H1 (cell line): ENCODE results near the gene PACSIN1. TPM values are rescaled to one million over a fixed set of nuclear protein-coding genes. Genes with fewer than 3 reads are reported as not detected.

Experiments
- CTCF ChIA-PET: fragments of 300-600 bp; sonication (Branson Sonifier 250); formaldehyde crosslinking; loops from one replicate; lab custom pipeline; 2021; ENCODE audit not compliant: partially characterized antibody; lab: Charles Lee
- POLR2A ChIA-PET: fragments of 300-600 bp; sonication (Branson Sonifier 250); formaldehyde crosslinking; loops from one replicate; lab custom pipeline; 2021; ENCODE audit warnings: inconsistent platforms; ENCODE audit not compliant: partially characterized antibody; lab: Charles Lee
- DNase-seq, 2 experiments: peaks; one replicate each; pipeline versions ENCODE4 v3.0.0 to v3.0.0-alpha.2; 2010 to 2022; ENCODE audit warnings: low spot score in 2 of 2, low read depth in 1 of 2, mixed read lengths in 1 of 2
- FAIRE-seq: peaks from 2 replicates; lab custom pipeline; 2011; peaks lifted over from hg19 to GRCh38; lab: Jason Lieb, UNC
- H2AFZ ChIP-seq: 2 replicates; pipeline ENCODE4 v1.8.1; 2012; ENCODE audit warnings: low read length, inconsistent platforms
- H2AK5ac ChIP-seq: 2 replicates; pipeline ENCODE4 v1.6.1; 2013; ENCODE audit warnings: low read depth, low read length
- H2BK120ac ChIP-seq: replicated peaks from 2 replicates; pipeline ENCODE3; 2013; ENCODE audit warnings: low read depth, low read length, inconsistent platforms
- H2BK12ac ChIP-seq: 2 replicates; pipeline ENCODE4 v1.6.1; 2013; ENCODE audit warnings: low read depth, low read length
- H2BK15ac ChIP-seq: 2 replicates; pipeline ENCODE4 v1.6.1; 2013; ENCODE audit warnings: low read length
- H2BK20ac ChIP-seq: 2 replicates; pipeline ENCODE4 v1.6.1; 2013; ENCODE audit warnings: low read length
- H2BK5ac ChIP-seq: 2 replicates; pipeline ENCODE4 v1.6.1; 2013; ENCODE audit warnings: low read depth, low read length
- H3K14ac ChIP-seq: 2 replicates; pipeline ENCODE4 v1.6.1; 2013; ENCODE audit warnings: inconsistent platforms; ENCODE audit not compliant: insufficient read length
- H3K18ac ChIP-seq: 2 replicates; pipeline ENCODE4 v1.6.1; 2013; ENCODE audit warnings: low read length; ENCODE audit errors: extremely low read depth
- H3K23ac ChIP-seq: 2 replicates; pipeline ENCODE4 v1.6.1; 2013; ENCODE audit warnings: inconsistent platforms; ENCODE audit not compliant: insufficient read length
- H3K23me2 ChIP-seq: 2 replicates; pipeline ENCODE4 v1.6.1; 2013; ENCODE audit warnings: low read depth, low read length
- H3K27ac ChIP-seq: 2 replicates; pipeline ENCODE4 v1.6.1; 2011; ENCODE audit warnings: low read depth, low read length, inconsistent platforms
- H3K27me3 ChIP-seq, 4 experiments: replicated peaks in 1 of 4; 1 replicate in 1 of 4; 2 replicates in 3 of 4; pipeline versions ENCODE4 v1.6.1 to v1.8.1; 2011 to 2013; ENCODE audit warnings: low read length in 3 of 4, mild to moderate bottlenecking in 3 of 4, inconsistent platforms in 2 of 4, mixed read lengths in 2 of 4, moderate library complexity in 1 of 4; ENCODE audit not compliant: control insufficient read depth in 3 of 4, insufficient read depth in 3 of 4; ENCODE audit errors: extremely low read depth in 1 of 4
- H3K36me3 ChIP-seq, 4 experiments: 2 replicates each; pipeline versions ENCODE4 v1.6.1 to v1.8.1; 2011 to 2013; ENCODE audit warnings: mild to moderate bottlenecking in 4 of 4, low read length in 3 of 4, moderate library complexity in 2 of 4, control low read depth in 1 of 4, inconsistent platforms in 1 of 4; ENCODE audit not compliant: insufficient read depth in 4 of 4, control insufficient read depth in 2 of 4
- H3K4ac ChIP-seq: replicated peaks from 2 replicates; pipeline ENCODE3; 2013; ENCODE audit warnings: low read length, low read depth, mixed read lengths, inconsistent platforms; ENCODE audit not compliant: insufficient read length
- H3K4me1 ChIP-seq, 4 experiments: replicated peaks in 1 of 4; 1 replicate in 1 of 4; 2 replicates in 3 of 4; pipeline versions ENCODE4 v1.6.1 to v1.8.1; 2011 to 2013; ENCODE audit warnings: low read length in 3 of 4, inconsistent platforms in 2 of 4, mixed read lengths in 1 of 4; ENCODE audit not compliant: insufficient read depth in 4 of 4, control insufficient read depth in 3 of 4
- H3K4me2 ChIP-seq, 2 experiments: 2 replicates each; pipeline versions ENCODE4 v1.6.1 to v1.8.1; 2011 to 2013; ENCODE audit warnings: low read depth in 2 of 2, low read length in 2 of 2, control low read depth in 1 of 2, inconsistent platforms in 1 of 2, mild to moderate bottlenecking in 1 of 2; ENCODE audit not compliant: insufficient read depth in 1 of 2
- H3K4me3 ChIP-seq, 4 experiments: fragments of 200-600, 300-600 bp in 1 of 4; sonication (generic), shearing (Covaris generic), sonication (Bioruptor Twin) in 1 of 4; 2 replicates each; pipeline versions ENCODE4 v1.5.1 to v1.8.1; 2011 to 2016; ENCODE audit warnings: low read length in 4 of 4, low read depth in 3 of 4, control low read depth in 2 of 4, inconsistent platforms in 2 of 4, mild to moderate bottlenecking in 2 of 4, mixed read lengths in 1 of 4, moderate library complexity in 1 of 4; ENCODE audit not compliant: insufficient read depth in 2 of 4; ENCODE audit errors: extremely low read depth in 1 of 4
- H3K56ac ChIP-seq: replicated peaks from 2 replicates; pipeline ENCODE3; 2013; ENCODE audit warnings: low read depth, mild to moderate bottlenecking, mixed read lengths, low read length, inconsistent platforms; ENCODE audit not compliant: insufficient read length
- H3K79me1 ChIP-seq: 2 replicates; pipeline ENCODE4 v1.6.1; 2013; ENCODE audit warnings: low read depth, low read length, control low read depth
- H3K79me2 ChIP-seq, 2 experiments: 2 replicates each; pipeline versions ENCODE4 v1.6.1 to v1.8.1; 2012 to 2013; ENCODE audit warnings: low read length in 2 of 2, mild to moderate bottlenecking in 2 of 2, inconsistent platforms in 1 of 2; ENCODE audit not compliant: insufficient read depth in 2 of 2, control insufficient read depth in 1 of 2
- H3K9ac ChIP-seq, 4 experiments: replicated peaks in 1 of 4; 1 replicate in 1 of 4; 2 replicates in 3 of 4; pipeline versions ENCODE4 v1.6.1 to v1.8.1; 2011 to 2013; ENCODE audit warnings: low read depth in 3 of 4, low read length in 3 of 4, control low read depth in 2 of 4, mild to moderate bottlenecking in 2 of 4, moderate library complexity in 2 of 4, inconsistent platforms in 1 of 4; ENCODE audit errors: extremely low read depth in 1 of 4
- H3K9me3 ChIP-seq, 2 experiments: 2 replicates each; pipeline versions ENCODE4 v1.6.1 to v1.8.1; 2012 to 2013; ENCODE audit warnings: mild to moderate bottlenecking in 2 of 2, moderate library complexity in 2 of 2, control low read depth in 1 of 2, inconsistent platforms in 1 of 2, low read depth in 1 of 2, low read length in 1 of 2, mixed read lengths in 1 of 2; ENCODE audit not compliant: insufficient read depth in 2 of 2
- H4K20me1 ChIP-seq, 2 experiments: replicated peaks in 1 of 2; 2 replicates each; pipeline versions ENCODE3 to v1.8.1; 2011 to 2013; ENCODE audit warnings: inconsistent platforms in 2 of 2, low read length in 2 of 2, mild to moderate bottlenecking in 1 of 2; ENCODE audit not compliant: insufficient read depth in 2 of 2, control insufficient read depth in 1 of 2
- H4K5ac ChIP-seq: 2 replicates; pipeline ENCODE4 v1.6.1; 2013; ENCODE audit warnings: low read length, low read depth, mixed read lengths, inconsistent platforms; ENCODE audit not compliant: insufficient read length
- H4K8ac ChIP-seq: 2 replicates; pipeline ENCODE4 v1.8.0; 2013; ENCODE audit warnings: mild to moderate bottlenecking, moderate library complexity, low read length, inconsistent platforms; ENCODE audit not compliant: insufficient read depth; ENCODE audit errors: extremely low read depth
- H4K91ac ChIP-seq: replicated peaks from 2 replicates; pipeline ENCODE3; 2013; ENCODE audit warnings: low read length, mixed read lengths, inconsistent platforms; ENCODE audit not compliant: insufficient read length
- JUND ChIP-seq: IDR thresholded peaks from 2 replicates; pipeline ENCODE4 v1.6.1; 2011; ENCODE audit warnings: mild to moderate bottlenecking, improper control_type of control experiment, low read length
- WGBS, 2 experiments: shearing (Covaris generic) in 1 of 2; methylation state at CpG; one replicate each; pipeline versions ENCODE4 v1.1.6 to v1.1.7; 2013 to 2015; ENCODE audit warnings: low lambda C conversion rate in 2 of 2, mixed read lengths in 2 of 2, inconsistent platforms in 1 of 2, low coverage in 1 of 2, missing lambda C conversion rate in 1 of 2; ENCODE audit not compliant: insufficient replicate concordance in 2 of 2, insufficient coverage in 1 of 2, insufficient read length in 1 of 2; ENCODE audit errors: extremely low coverage in 1 of 2, missing lambda C conversion rate in 1 of 2; 5-methylcytosine and 5-hydroxymethylcytosine counted together
- polyA plus RNA-seq, 7 experiments: library from polyadenylated mRNA; depleted of rRNA in 3 of 7; stranded (reverse) in 5 of 7; unstranded in 2 of 7; fragments of >200 nt in 5 of 7; fragments of 200-250 nt in 2 of 7; gene quantifications; 1 replicate in 5 of 7; 2 replicates in 1 of 7; 4 replicates in 1 of 7; pipeline versions ENCODE4 v1.2.1 to v1.2.3, GENCODE V29; 2011 to 2013; ENCODE audit warnings: missing spikeins in 2 of 7, mixed read lengths in 2 of 7
- total RNA-seq: library from RNA; stranded (reverse); fragmentation: NEBNext Ultra II Directional; extraction: Animal tissue kit (Norgen Biotek cat#: 25700); gene quantifications from 2 replicates; pipeline ENCODE4 v1.2.1, GENCODE V29; 2021

The PACSIN1 gene
- total and polyA plus RNA-seq, 2 of the 8 experiments (the other 6 are each of a cell fraction or from before 2014, with no cell fraction given): 5.9 to 11.1 TPM

- Histone ChIP-seq H3K9ac (no peak overlapping the region), H3K27me3 (no peaks in the 10 kb centered on the region), H4K8ac (no peak overlapping the region), H4K20me1 (no peaks in the 10 kb centered on the region), H3K23me2 (no peaks in the 10 kb centered on the region), H3K27ac (no peak overlapping the region), H4K5ac (no peak overlapping the region), H2BK15ac (no peak overlapping the region), H4K91ac (no peak overlapping the region), H3K56ac (no peak overlapping the region), H2BK20ac (no peak overlapping the region), H3K23ac (no peak overlapping the region), H3K9me3 (no peaks in the 10 kb centered on the region), H3K4ac (no peak overlapping the region), H2BK12ac (no peak overlapping the region), H3K4me2 (no peak overlapping the region), H2BK120ac (no peak overlapping the region), H3K36me3 (no peaks in the 10 kb centered on the region), H2AK5ac (no peak overlapping the region), H3K4me3 (no peak overlapping the region), H3K14ac (no peak overlapping the region), H3K4me1 (peaks cover under 1 to 18% (median 9%) of the 10 kb centered on the region in 4 experiments), H3K79me1 (no peaks in the 10 kb centered on the region), H2AFZ (no peak overlapping the region), H3K79me2 (no peaks in the 10 kb centered on the region), H2BK5ac (0 out of 2 replicates have a peak overlapping the region, but pooled peaks have one; percentile 5), H3K18ac (no peak overlapping the region)
- DNase-seq: no peak
- POLR2A ChIA-PET: interaction anchor here (0.6 to 1.5 kb wide), 5 partner anchors 9 to 43 kb away, joined by 3 to 4 read pairs (median 4); no protein-coding TSS in a partner anchor
- FAIRE-seq: no peak
- TF ChIP-seq JUND: no peak
- CTCF ChIA-PET: interaction anchor here (0.6 to 1.9 kb wide), 7 partner anchors 7 to 150 kb away, joined by 3 to 6 read pairs (median 4); no protein-coding TSS in a partner anchor
- 91 to 100% methylated on average over 2 to 21 of the region's 21 CpGs for WGBS, 2 experiments
Observed at GRCh38 chr6:34570066-34570833, 104.4 kb downstream of the PACSIN1 start.
